Fibroblast of skin of left biceps (primary cell): ENCODE data around the gene CHD8.
"Not testable (repeated sequence)": the region's sequence is repeated elsewhere in the genome, so short reads cannot be mapped to it uniquely, and the experiment has no call there.

Experiments
- DNase-seq, 2 experiments: peaks; one replicate each; pipeline ENCODE4 v3.0.0-alpha.2; 2013; ENCODE audit warnings: low read depth in 2 of 2

CHD8 gene

DNA sequence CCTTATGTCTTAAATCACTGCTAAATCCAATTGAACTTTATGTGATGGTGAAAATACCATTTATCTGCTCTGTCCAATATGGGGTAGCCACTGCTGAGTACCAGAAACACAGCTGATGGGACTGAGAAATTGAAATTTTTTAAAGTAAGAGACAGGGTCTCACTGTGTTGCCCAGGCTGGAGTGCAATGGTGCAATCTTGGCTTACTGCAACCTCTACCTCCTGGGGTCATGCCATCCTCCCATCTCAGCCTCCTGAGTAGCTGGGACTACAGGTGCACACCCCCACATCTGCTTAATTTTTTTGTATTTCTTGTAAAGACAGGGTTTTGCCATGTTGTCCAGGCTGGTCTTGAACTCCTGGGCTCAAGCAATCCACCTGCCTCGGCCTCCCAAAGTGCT lies 83.1 kb downstream of the CHD8 start:
- DNase-seq, result not testable (repeated sequence)

DNA sequence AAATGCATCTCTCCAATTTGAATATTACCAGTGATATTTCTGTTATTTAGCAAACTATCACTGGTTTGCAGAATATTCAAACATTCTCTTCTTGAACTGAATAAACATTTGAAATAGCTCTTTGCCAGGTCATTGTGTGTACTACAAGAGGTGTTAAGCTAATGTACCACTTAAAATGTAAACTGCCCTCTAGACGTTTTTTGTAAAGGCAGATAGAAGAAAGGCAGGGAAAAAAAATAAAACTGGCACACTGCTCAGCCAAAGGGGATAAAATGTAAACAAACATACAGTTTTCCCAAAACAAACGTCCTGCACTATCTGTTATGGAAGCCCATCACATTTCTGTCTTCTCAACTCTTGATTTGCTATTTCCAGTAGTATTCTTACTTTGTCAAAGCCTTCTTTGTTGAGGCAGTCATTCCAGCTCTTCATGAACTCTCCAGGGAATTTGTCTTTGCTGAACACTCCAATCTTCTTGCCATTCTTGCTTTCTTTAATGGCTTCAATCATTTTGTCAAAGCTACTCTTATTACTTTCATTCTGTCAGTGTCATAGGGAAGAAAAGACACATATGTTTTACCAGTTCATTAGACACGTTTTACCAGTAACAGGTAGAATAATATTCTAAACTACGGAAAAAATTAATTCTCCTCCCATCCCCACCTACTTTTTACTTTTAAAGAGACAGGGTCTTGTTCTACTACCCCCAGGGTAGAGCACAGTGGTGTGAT lies 85.8 kb downstream of the CHD8 start:
- no peak for DNase-seq

DNA sequence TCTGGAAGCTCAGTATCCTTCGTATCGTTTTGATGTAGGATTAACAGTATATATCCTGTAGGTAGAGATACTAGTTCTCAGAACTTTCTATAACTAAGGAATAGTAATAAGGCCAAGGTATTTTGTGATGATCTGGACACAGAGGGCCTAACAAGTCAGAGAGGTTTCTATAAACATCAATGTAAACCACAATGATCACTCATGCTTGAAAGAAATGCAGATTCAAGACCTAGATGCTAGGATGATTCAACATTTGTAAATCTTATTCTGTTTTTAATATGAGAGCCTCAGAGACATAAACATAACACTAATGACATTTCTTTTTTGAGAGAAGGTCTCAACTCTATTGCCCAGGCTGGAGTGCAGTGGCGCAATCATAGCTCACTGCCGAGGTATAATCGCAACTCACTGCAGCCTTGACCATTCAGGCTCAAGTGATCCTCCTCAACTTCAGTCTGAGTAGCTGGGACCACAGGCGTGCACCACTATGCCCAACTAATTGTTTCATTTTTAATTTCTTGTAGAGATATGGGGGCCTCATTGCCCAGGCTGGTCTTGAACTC lies 88.3 kb downstream of the CHD8 start:
- no peak for DNase-seq

DNA sequence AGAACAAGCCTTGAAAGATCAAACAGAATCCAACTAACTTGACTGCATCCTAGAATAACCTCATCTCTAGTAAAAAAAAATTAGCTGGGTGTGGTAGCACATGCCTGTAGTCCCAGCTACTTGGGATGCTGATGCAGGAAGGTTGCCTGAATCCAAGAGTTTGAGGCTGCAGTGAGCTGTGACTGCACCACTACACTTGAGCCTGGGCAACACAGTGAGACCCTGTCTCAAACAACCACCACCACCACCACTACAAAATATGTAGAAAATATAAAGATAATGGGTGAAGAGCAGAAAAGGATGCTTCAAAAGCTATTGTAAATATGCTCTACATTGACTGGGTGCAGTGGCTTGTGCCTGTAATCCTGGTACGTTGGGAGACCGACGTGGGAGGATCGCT lies 99.4 kb downstream of the CHD8 start:
- DNase-seq, result no peak

DNA sequence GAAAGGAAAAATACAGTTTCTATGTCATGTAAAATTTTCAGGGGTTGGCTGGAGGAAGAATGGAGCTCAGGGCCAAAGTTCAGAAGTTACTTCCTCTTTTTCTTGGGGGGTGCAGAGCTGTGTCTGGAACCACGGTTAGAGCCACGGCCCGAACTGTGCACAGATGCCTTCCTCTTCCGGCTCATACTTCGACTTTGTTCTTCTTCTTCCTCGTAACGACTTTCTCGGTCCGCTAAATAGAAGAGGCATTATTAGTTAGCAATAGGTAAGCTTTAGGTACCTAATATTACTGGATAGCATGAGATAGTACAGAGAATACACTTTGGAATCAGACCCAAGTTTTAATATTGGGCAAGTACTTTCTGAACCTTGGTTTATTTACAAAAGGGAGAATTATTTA lies 103.3 kb downstream of the CHD8 start:
- no peak for DNase-seq

DNA sequence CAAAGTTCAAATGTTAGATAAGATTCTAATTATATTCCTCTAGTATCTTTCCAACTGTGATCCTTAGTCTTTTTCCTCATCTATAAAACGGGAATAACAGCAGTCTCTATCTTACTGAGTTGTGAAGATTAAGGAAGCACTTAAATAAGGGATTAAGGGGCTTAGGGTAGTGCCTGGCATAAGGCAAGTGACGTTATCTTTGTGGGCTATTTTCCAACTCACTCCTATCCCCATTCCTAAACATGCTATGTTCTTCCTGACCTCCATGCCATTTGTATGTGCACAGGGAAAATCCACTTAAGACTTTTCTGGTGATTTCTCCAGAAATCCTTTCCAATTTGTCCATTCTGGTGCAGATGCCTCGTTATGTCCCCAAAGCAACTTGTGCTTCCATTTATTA lies 105.4 kb downstream of the CHD8 start:
- no peak for DNase-seq

DNA sequence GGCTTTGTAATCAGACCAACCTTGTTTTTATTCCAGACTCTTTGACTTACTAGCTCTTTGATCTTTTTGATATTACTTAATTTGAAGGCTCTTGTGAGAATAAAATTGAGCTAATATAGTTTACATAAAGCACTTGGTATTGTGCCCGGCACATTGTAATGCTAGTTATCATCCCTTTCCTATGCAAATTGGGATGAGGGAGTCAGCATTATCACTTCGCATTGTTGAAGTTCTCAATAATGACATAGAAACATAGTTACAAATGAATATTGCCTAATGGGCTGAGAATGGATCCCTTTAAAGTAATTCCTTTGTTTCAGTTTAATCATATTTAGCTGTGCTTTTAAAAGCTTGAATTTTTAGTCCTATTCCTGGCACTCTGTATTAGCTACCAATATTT lies 108.7 kb downstream of the CHD8 start:
- no peak for DNase-seq

DNA sequence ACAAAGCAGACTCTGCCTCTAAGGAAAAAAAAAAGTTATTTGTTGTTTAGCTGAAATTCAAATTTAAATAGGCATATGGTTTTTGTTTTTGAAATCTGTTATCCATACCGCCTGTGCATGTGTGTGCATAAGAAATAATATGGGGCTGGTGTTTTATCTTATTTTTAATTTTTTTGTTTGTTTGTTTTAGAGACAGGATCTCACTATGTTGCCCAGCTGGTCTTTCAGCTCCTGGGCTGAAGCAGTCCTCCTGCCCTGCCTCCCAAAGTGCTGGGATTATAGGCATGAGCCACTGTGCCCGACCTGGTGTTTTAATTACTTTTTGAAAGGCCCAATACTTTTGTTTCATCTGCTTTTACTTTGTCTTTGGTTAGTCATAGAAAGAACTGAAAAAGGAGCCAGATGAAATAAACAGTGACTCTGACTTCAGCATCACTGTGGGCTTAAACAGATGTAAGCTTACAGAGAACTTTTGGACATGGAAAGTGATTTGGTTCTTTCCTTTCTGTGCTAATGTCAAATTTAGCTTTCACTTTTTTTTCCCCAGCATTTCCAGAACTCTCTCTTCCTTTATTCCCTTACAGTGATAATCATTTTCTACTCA lies 109.3 kb downstream of the CHD8 start:
- no peak for DNase-seq

DNA sequence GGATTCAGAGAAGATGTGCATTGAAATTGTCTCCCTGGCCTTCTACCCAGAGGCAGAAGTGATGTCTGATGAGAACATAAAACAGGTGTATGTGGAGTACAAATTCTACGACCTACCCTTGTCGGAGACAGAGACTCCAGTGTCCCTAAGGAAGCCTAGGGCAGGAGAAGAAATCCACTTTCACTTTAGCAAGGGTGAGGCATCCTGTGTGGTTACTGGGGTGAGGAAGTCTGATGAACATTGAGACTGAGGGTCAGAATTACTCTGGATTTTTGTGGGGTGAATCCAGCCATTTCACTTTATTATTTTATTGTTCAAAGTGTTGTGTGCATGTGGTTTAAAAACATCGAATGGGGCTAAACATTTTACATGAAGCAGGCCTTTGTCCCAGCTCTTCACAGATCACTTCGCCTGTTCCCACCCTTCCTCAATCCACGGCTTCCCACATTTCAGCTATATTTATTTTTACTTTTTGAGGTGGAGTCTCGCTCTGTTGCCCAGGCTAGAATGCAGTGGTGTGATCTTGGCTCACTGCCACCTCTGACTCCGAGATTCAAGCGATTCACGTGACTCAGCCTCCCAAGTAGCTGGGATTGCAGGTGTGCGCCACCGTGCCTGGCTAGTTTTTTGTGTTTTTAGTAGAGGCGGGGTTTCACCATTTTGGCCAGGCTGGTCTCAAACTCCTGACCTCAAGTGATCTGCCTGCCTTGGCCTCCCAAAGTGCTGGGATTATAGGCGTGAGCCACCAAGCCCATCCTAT lies 112.7 kb downstream of the CHD8 start:
- DNase-seq, result no peak
